ENCODE results near the gene GALNT10.

Gene GALNT10

DNA sequence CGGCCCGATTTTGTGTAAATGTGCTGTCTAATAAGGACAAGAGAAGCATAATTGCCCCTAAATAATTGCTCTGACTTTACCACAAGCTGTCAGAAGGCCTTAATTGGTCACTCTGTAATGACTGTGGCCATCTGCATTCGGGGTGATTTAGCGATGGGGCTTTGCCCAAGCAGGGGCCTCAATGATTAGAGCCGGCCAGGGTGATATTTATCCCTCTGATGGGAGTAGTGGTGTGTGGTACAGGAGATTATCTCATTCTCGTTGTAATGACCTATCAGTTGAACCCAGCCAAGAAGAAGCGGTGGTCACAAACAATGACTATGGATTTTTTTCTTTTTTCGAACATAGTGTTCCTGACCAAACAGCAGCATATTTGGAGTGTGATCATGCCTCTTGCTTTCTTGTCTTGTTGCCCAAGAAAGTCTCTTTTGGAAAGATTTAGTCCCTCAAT is 183.2 kb downstream of the GALNT10 start:
- Histone ChIP-seq H3K36me3 (no peaks in the 10 kb centered on the region), H3K4me3 (ENCODE audit: low read depth, low read length) (no peak overlapping the region), H3K27me3 (0 out of 2 replicates have a peak, but pooled peaks cover 2% of the 10 kb centered on the region), H3K9me3 (no peaks in the 10 kb centered on the region), H3K4me1 (no peaks in the 10 kb centered on the region)
- no peak for DNase-seq
- TF ChIP-seq, protein P1, sequence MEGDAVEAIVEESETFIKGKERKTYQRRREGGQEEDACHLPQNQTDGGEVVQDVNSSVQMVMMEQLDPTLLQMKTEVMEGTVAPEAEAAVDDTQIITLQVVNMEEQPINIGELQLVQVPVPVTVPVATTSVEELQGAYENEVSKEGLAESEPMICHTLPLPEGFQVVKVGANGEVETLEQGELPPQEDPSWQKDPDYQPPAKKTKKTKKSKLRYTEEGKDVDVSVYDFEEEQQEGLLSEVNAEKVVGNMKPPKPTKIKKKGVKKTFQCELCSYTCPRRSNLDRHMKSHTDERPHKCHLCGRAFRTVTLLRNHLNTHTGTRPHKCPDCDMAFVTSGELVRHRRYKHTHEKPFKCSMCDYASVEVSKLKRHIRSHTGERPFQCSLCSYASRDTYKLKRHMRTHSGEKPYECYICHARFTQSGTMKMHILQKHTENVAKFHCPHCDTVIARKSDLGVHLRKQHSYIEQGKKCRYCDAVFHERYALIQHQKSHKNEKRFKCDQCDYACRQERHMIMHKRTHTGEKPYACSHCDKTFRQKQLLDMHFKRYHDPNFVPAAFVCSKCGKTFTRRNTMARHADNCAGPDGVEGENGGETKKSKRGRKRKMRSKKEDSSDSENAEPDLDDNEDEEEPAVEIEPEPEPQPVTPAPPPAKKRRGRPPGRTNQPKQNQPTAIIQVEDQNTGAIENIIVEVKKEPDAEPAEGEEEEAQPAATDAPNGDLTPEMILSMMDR (IDR thresholded peaks at IDR 0.05; ENCODE audit: low read depth, low read length) = no peak

- no peaks in the 10 kb centered on the region for H3K36me3 ChIP-seq
- TF ChIP-seq, protein P1 (IDR thresholded peaks at IDR 0.05; ENCODE audit: low read depth, low read length) = no peak
- DNase-seq = no peak
- H3K9me3 ChIP-seq = no peaks in the 10 kb centered on the region
- no peak overlapping the region for H3K4me3 ChIP-seq (ENCODE audit: low read depth, low read length)
- H3K27me3 ChIP-seq = 0 out of 2 replicates have a peak, but pooled peaks cover 2% of the 10 kb centered on the region
- H3K4me1 ChIP-seq = no peaks in the 10 kb centered on the region
Measured at GRCh38 chr5:154374264-154374663, 183.7 kb downstream of the GALNT10 start.

- 0 out of 2 replicates have a peak, but pooled peaks cover 2% of the 10 kb centered on the region for H3K27me3 ChIP-seq
- DNase-seq = no peak
- no peak overlapping the region for H3K4me3 ChIP-seq (ENCODE audit: low read depth, low read length)
- TF ChIP-seq, protein P1 (IDR thresholded peaks at IDR 0.05; ENCODE audit: low read depth, low read length) = no peak
- no peaks in the 10 kb centered on the region for H3K4me1 ChIP-seq
- H3K36me3 ChIP-seq = no peaks in the 10 kb centered on the region
- H3K9me3 ChIP-seq = no peaks in the 10 kb centered on the region
Measured at GRCh38 chr5:154375329-154376008, 184.9 kb downstream of the GALNT10 start.

DNA sequence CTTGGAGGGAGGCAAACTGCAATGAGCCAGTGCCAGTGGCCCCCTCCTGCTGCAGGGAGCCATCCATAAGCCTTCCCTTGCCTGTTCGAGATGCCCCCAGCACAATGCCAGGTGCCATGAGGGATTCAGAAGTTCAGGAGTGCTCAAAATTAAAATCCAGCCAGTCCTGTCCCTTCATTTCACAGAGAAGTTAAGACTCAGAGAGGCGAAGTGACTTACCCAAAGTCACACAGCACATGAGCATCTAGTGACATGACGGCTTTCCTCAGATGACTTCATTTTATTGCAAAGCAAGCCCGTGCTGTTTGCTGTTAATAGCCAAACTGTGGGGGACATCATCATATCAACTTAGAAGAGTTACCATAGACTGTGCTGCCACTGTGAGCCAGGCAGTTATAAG is 185.9 kb downstream of the GALNT10 start:
- Histone ChIP-seq H3K27me3 (0 out of 2 replicates have a peak, but pooled peaks cover 2% of the 10 kb centered on the region), H3K9me3 (no peaks in the 10 kb centered on the region), H3K4me1 (no peaks in the 10 kb centered on the region), H3K4me3 (ENCODE audit: low read depth, low read length) (no peak overlapping the region), H3K36me3 (no peaks in the 10 kb centered on the region)
- TF ChIP-seq, protein P1 (IDR thresholded peaks at IDR 0.05; ENCODE audit: low read depth, low read length) = no peak
- no peak for DNase-seq

- H3K36me3 ChIP-seq = no peaks in the 10 kb centered on the region
- H3K9me3 ChIP-seq = no peaks in the 10 kb centered on the region
- no peak for DNase-seq
- 0 out of 2 replicates have a peak, but pooled peaks cover under 1% of the 10 kb centered on the region for H3K27me3 ChIP-seq
- TF ChIP-seq, protein P1 (IDR thresholded peaks at IDR 0.05; ENCODE audit: low read depth, low read length) = no peak
- no peaks in the 10 kb centered on the region for H3K4me1 ChIP-seq
- H3K4me3 ChIP-seq (ENCODE audit: low read depth, low read length) = no peak overlapping the region
Measured at GRCh38 chr5:154377754-154378533, 187.4 kb downstream of the GALNT10 start.

DNA sequence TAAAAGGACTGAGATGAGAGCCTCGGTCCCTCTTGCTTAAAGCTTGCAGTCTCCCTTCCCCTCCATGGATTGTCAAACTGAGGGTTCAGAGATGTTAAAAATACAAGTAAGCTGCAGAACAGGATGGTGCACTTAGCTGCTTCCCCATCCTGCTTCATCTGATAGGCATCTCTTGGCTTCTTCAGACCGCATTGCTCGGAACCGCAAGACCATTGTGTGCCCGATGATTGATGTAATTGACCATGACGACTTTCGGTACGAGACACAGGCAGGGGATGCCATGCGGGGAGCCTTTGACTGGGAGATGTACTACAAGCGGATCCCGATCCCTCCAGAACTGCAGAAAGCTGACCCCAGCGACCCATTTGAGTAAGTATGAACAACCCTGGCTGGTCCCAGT is 189.7 kb downstream of the GALNT10 start:
- no peaks in the 10 kb centered on the region for H3K27me3 ChIP-seq
- H3K9me3 ChIP-seq = no peaks in the 10 kb centered on the region
- no peaks in the 10 kb centered on the region for H3K36me3 ChIP-seq
- no peak overlapping the region for H3K4me3 ChIP-seq (ENCODE audit: low read depth, low read length)
- no peak for DNase-seq
- H3K4me1 ChIP-seq = no peaks in the 10 kb centered on the region
- TF ChIP-seq, protein P1 (IDR thresholded peaks at IDR 0.05; ENCODE audit: low read depth, low read length) = no peak

All from BE2C (cell line).